ENCODE results near the gene CEP57.

The CEP57 gene

DNA sequence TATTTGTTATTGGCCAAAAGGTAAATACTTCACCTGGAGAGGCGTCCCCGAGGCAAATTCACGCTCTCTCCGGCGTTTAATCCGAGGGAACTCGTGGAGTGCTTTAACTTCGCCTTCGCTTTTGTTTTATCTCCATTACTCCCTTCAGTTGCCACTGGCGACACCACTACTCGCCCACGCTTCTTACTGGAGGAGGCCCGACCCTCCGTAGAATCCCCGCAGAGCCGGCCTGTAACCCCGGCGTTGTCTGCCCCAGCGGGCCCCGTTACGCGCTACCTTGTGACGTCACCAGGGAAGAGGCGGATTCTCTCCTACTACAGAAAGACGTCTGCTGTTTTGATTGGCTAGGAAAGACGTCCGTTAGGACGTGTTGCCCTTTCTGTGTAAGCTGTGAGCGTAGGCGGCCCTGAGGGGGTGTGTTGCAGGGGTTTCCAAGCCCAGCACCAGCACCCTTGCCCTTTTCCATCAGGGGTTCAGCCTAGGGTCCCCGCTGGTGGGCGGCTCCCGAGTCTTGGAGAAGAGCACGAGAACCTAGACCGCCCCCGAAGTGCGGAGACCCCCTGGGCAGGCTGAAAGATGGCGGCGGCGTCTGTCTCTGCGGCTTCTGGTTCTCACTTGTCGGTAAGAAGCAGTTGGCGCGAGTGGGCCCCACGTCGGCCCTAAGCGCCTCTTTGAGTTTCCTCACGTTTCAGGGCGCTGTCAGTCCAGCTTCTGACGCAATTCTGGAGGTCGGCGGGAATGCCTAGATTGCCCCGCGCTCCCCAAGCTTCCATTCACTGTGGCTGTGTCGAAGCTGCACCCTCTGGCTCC is at the start of gene CEP57:
TSS of gene CEP57 (plus strand) at position 376 of the 810 bp plus-strand sequence. CDS start at position 577, 201 bp downstream.
- peak; percentile 96 for DNase-seq

DNA sequence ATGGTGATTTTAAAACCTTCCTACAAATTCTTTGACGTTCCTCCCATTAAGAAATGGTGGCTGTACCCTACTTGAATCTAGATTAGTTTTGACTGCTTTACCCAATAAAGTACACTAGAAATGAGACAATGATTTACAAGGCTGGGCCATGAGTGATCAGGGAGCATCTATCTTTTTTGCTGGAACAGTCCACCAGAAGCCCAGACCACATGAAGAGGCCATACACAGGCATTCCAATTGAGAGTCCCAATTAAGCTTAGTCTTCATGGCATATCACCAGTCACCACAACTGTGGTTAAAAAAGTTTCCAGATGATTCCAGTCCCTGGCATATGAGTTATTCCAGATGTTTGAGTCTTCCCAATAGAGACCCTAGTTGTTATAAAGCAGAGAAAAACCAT is 40.2 kb upstream of the CEP57 start:
- DNase-seq: no peak

- DNase-seq: no peak
Measured at GRCh38 chr11:95751515-95751914, 38.8 kb upstream of the CEP57 start.

DNA sequence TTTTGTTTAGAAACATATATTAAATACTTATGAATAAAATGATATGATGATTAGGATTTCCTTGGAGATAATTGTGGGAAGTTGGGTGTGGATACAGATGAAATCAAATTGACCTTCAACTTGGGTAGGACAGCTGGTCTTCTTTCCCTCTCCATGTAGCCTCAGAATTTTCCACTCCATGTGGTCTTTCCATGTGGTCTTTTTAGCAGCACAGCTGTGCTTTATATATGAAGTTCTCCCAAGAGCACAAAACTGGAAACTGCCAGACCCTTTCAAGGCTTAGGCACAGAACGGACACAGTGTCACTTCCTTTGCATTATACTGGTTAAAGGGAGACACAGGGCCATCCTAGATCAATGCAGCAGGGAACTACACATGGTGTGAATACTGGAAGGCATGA is 29.4 kb upstream of the CEP57 start:
- no peak for DNase-seq

GRCh38 chr11:95762534-95762933 is 27.8 kb upstream of the CEP57 start:
- DNase-seq: no peak

DNA sequence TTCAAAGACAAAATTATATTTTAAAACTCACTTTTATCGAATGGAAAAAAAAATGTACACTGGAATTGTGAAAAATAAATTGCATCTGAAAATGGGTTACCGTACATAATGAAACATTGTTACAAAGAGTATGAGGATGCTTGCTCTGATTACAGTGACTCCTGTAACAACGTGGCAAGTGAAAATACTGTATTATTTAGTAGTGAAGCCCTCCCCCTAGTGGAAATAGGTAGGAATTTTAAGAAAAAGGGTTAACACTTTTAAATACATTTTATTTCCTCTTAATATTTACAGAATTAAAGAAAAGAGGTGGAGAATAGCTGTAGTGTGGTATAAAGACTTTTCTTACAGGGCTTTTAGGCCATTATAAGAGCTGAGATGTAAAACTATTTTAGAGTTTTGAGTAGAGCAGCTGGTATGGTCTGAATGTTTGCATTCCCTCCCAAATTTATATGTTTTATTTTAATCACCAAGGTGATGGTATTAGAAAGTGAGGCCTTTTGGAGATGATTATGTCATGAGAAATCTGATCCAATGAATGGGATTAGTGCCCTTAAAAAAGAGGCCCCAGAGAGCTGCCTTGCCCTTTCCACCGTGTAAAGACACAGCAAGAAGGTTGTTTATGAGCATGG is 25.9 kb upstream of the CEP57 start:
- DNase-seq: peak; percentile 46

GRCh38 chr11:95766701-95767100 is 23.6 kb upstream of the CEP57 start:
- DNase-seq: no peak

DNA sequence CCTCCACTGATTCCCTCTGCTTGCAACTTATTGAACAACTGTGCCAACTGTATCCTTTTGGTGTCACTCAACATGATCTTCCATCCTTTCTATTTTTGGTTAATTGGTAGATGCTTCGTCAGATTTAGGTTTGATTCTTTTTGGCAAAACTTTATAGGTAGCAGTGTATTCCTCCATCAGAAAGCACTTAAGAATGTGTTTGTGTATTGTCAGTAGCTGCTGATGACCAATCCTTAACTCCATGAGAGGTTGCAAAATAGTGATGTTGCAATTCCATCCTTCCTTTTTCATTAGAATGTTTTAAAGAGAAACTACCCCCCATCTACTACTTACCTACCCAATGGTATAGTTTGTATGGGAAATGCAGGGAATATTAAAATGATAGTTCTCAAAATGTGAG is 22.8 kb upstream of the CEP57 start:
- no peak for DNase-seq

DNA sequence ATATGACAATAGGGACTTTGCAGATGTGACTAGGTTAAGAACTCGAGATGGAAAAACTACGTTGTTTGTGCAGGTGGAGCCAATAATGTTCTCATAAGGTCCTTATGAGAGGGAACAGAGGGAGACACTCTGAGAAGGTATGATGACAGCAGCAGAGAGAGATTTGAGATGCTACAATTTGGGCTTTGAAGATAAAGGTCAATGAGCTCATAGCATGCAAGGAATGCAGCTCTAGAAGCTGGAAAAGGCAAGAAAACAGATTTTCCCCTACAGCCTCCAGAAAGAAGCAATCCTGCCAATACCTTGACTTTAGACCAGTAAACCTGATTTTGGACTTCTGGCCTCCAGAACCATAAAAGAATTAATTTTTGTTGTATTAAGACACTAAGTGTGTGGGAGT is 21.8 kb upstream of the CEP57 start:
- DNase-seq: no peak

GRCh38 chr11:95776859-95777258 is 13.4 kb upstream of the CEP57 start:
- DNase-seq: no peak

DNA sequence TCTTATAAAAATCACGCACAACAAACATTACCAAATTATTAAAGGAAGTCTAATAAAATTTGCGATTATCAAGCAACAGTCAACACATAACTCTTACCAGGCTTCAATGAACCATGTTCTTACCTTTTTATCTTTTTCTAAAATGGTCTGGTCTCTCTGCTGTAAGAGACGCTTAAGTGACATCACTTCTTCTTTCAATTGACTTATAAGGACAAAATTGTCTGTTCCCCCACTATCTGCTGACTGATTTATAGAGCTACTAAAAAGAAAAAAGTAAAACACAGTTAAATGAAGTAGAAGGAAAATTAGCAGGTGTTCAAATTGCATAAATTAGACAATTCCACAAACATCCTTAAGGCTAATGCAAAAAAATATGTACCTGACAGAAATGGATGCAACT is 11.6 kb upstream of the CEP57 start:
- DNase-seq: no peak

GRCh38 chr11:95780544-95780943 is 9.8 kb upstream of the CEP57 start:
- DNase-seq: no peak

DNA sequence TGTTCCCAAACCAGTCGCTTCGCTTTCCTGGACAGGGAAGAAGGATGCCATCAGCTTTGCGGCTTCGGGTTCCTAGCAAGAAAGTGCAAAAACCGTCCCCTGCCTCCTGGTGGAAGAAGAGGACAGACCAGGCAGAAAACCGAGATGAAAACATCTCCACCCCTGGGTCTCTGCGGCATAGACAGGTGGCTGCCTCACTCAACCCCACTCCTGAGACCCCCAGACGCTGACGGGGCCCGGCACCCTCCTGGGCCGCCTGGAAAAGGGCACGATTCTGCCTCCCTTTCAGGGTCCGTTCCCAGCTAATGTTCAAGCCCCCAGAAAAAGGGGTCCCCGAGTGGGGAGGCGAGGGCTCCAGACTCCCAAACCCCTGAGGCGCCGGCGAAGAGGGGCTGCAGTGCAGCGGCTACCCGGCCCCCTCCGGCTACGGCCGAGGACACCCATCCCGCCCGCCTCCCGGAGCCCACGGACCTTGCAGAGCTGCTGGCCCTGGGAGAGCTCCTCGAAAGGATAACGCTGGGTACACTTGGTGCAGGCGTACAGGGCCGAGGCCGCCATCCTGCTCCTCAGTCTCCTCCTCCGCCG is 1.3 kb upstream of the CEP57 start:
- DNase-seq: peak; percentile 33

DNA sequence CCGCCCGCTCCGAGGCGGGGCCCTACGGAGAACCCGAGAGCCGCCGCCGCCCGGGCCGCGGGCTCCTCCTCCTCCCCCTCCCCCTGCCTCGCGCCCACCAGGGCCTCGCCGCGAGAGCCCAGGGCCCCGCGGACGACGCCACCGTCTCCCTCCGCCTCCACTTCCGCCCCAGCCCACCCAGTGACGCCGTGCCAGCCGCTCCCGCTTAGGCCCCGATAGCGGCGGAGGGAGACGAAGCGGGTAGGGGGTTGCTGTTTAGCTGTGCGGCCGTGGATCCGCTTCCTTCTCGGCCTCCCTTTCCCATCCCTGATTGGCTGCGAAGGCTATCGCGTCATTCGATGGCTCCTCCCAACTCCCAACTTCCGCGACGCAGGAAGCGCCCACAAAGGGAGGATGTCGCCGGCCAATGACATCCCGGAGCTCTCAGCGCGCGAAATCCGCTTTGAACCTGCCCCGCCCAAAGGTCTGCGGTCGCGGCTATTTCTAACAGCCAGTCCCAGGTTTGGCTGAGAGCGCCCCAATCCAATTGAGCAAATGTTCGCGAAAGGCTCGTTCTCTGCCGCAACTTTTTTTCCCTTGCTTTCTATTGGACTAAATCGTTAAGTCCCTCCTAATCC is 684 bp upstream of the CEP57 start, which contains the start of gene FAM76B:
TSS of gene FAM76B (minus strand) at position 277 of the 617 bp plus-strand sequence. CDS start 304 bp downstream, outside the sequence.
- peak; percentile 99 for DNase-seq

DNA sequence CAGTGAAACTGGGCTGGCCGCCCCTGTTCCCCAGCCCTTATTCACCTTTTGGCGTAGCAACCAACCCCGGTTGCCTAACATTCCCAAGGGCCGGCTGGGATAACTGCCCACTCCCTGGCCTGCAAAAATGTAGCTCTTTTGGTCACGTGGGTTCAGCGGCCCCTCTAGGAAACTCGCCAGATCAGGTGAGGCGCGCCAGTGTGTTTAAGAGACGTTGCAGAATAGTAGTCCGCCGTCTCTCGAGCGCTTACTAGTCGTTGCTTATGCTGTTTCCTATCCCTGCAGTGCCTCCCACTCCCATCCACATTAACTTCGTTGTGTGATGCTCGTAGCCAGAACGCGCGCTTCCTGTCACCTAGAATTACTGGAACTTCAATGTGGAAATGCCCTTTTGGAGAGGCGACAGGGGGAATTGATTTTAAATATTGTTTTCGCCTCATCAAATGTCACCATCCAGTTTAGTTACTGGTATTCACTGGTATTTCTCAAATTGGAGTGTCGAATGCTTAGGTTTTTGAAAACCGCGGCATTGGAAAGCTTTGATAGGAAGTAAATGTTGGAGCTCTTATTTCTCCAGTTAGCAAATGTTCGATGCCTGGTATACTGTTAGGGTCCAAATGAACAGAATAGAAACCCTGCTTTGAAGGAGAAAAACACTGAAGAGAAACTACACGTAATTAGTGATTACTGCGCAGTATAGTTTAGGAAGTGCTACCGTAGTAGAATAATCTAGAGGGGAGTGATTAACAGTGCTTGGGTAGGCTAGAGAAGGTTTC is 823 bp downstream of the CEP57 start:
- peak; percentile 71 for DNase-seq

GRCh38 chr11:95791709-95792033 is 1.4 kb downstream of the CEP57 start:
- no peak for DNase-seq

DNA sequence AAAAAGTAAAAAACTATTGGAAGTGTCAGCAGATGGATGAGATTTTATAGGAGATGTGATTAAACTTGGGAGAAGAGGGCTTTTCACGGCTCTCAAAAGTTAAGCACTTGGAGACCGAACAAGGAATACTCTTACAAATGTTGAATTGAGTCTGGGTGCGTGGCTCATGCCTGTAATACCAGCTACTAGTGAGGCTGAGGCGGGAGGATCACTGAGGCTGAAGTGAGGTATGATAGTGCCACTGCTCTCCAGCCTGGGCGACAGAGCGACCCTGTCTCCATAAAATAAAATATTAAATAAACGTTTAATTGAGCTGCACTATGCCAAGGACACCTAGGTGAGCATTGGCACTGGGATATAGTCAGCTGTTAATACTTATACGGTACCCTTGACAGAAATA is 1.9 kb downstream of the CEP57 start:
- DNase-seq: no peak

DNA sequence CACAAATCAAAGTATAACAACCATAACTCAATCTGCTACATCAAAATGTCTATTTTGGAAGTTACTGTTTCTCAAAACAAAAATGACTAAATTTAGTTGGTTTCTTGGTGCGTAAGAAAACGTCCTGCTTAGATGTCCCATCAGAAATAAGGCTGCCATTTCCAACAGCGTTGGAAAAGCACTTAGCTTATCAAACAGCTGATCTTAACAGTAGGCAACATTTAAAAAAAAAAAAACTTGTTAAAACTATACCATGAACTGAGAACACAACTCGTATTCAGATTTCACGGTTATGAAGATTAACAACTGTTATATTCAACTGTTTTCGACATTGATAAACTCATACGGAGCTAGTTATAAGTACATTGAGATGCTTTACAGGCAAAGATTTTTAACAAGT is 2.4 kb downstream of the CEP57 start:
- no peak for DNase-seq

DNA sequence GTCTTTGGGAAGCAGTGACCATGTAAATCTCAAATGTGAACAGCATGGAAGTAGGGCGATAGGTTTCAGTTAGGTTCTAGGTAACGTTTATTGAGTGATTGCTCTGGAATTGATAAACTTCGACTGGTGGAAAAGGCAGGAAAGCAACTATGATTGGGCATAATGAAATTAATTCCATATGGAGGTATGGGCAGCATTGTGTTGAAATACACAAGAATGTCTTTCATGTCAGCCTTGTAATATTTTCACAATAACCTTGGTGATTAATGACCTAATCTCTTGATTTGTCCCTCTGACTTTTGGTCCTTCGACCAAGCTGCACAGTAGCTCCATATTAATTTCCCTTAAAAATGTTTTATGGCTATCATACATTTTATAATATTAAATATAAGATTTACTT is 2.8 kb downstream of the CEP57 start:
- no peak for DNase-seq

DNA sequence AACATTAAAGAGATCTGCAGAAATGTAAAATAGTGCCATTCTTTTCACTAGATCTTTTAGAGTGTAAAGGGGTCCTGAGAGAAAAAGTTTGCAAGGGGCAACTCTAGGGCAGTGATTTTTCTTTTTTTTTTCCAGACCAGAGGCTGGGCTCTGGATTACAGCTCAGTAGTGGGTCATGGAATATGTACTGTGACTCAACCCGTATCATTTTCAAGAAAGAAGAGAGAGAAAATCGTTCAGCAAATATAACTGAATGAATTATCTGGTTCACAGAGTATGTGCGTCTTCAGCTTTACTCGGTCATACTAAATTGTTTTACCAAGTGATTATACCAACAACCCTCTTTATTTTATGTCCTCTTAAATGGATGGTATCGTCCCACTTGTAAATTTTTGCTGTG is 3.8 kb downstream of the CEP57 start:
- no peak for DNase-seq

DNA sequence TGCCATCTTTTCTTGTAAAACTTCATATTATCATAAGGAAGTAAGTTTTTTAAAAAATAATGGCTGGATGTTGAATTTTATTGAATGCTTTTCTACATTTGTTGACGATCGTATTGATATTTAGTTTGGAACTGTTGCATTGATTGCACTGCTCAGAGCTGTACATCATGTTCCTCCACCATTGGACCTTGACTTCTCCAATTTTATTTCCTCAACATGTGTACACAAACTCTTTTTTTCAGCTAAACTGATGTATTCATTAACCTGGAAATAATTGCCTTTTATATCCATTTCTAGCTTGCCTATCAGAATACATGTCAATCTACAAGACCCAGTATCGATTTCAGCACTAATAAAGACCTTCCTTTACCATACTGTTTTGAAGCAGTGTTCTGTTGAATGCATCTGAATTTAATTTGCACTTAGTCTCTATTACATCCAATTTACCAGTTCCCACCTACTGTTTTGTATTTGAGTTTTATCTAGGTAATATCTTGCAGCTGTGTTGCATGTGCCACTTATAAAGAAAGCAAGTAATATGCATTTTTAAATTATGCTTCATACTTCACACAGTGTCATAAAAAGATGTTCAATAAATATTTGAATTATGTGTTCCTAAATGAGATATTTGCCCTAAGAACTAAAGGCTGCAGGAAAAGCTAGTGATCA is 5.5 kb downstream of the CEP57 start:
- DNase-seq: no peak

- no peak for DNase-seq
Measured at GRCh38 chr11:95796501-95796900, 6.2 kb downstream of the CEP57 start.
